ENCODE data around the gene SOX21.

GRCh38 chr13:94722609-94723345 lies 10.4 kb upstream of the SOX21 start:
- TF ChIP-seq CTCF (IDR thresholded peaks at IDR 0.05) (no peak), POLR2A (IDR thresholded peaks at IDR 0.05) (no peak)
